Breast epithelium (tissue), 4 donors: ENCODE data around the gene PPP1R3G. TPM values are rescaled to one million over a fixed set of nuclear protein-coding genes. Genes with fewer than 3 reads are reported as not detected.
A peak's percentile ranks its signal among the peaks of the same experiment; 100 is the strongest.

Experiments
- DNase-seq, 2 donors: peaks; one replicate each; pipeline ENCODE4 v3.0.0-alpha.2; 2019; ENCODE audit warnings: low spot score in 2 of 2
- H3K27ac ChIP-seq, 2 donors: fragments of 200-600 bp; sonication (generic) in 1 of 2; one replicate each; pipeline ENCODE4 v1.5.1; 2016 to 2019; ENCODE audit warnings: mild to moderate bottlenecking in 1 of 2
- H3K27me3 ChIP-seq, 2 donors: fragments of 200-600 bp; sonication (generic) in 1 of 2; one replicate each; pipeline versions ENCODE4 v1.5.1 to v1.6.0; 2017 to 2019; ENCODE audit warnings: control low read depth in 1 of 2, mild to moderate bottlenecking in 1 of 2
- H3K36me3 ChIP-seq: fragments of 200-600 bp; one replicate; pipeline ENCODE4 v1.5.1; 2019
- H3K4me1 ChIP-seq, 2 donors: fragments of 200-600 bp; sonication (generic); one replicate each; pipeline ENCODE4 v1.5.1; 2016 to 2019; ENCODE audit warnings: control low read depth in 1 of 2
- H3K4me3 ChIP-seq, 3 donors: fragments of 200-600 bp; sonication (generic); 1 replicate in 2 of 3; 2 replicates in 1 of 3; pipeline ENCODE4 v1.5.1; 2016 to 2019; ENCODE audit warnings: mild to moderate bottlenecking in 3 of 3, moderate library complexity in 2 of 3
- H3K9me3 ChIP-seq, 2 donors: fragments of 200-600 bp; sonication (generic) in 1 of 2; one replicate each; pipeline ENCODE4 v1.5.1; 2016 to 2019; ENCODE audit warnings: control low read depth in 1 of 2
- CTCF ChIP-seq, 3 donors: fragments of 450-650 bp; IDR thresholded peaks; one replicate each; pipeline ENCODE4 v1.5.1; 2016 to 2017; ENCODE audit warnings: antibody characterized with exemption in 3 of 3, mild to moderate bottlenecking in 3 of 3, moderate library complexity in 3 of 3
- POLR2A ChIP-seq: fragments of 450-650 bp; IDR thresholded peaks from one replicate; pipeline ENCODE4 v1.6.1; 2016; ENCODE audit warnings: antibody characterized with exemption, mild to moderate bottlenecking, moderate library complexity
- POLR2AphosphoS5 ChIP-seq, 3 donors: sonication (generic); formaldehyde crosslinking; IDR thresholded peaks; one replicate each; pipeline ENCODE4 v1.6.1; 2017; ENCODE audit warnings: antibody characterized with exemption in 3 of 3
- intact Hi-C: fragments of 100-400 bp; cut with DNase I; formaldehyde crosslinking; loops from one replicate; pipeline ENCODE4 v1.15.1; 2023; ENCODE audit warnings: low total_unique reads
- total RNA-seq, 3 donors: library from RNA; depleted of rRNA; stranded (reverse); fragments of >200 nt; gene quantifications; one replicate each; pipeline ENCODE4 v1.1.0, GENCODE V29; 2016

Gene PPP1R3G
- total RNA-seq, 3 donors from 2014 or later = 1.2 to 3.2 (median 1.6) TPM

DNA sequence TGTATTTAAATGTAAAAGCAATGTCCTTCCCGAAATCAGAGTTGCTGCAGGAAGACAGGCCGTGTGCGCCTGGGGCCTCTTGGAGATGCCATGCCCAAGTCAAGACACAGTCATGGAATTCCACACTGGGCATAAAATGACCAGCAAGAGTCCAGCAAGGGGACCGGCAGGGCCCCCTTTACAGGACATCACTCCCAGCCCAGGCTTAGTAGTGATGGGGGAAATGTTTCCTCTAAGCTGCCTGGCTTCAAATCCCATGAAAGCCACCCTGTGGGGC, 1.9 kb upstream of the PPP1R3G start:
- Histone ChIP-seq H3K4me1 (peaks cover 0 to 6% of the 10 kb centered on the region in 2 donors), H3K27me3 (no peaks in the 10 kb centered on the region), H3K4me3 (no peak overlapping the region), H3K36me3 (no peaks in the 10 kb centered on the region), H3K27ac (peak overlapping the region in 1 of 2 donors; percentile 94), H3K9me3 (no peaks in the 10 kb centered on the region)
- intact Hi-C loops = no loop called here
- DNase-seq = no peak
- TF ChIP-seq CTCF (IDR thresholded peaks at IDR 0.05) (no peak), POLR2AphosphoS5 (IDR thresholded peaks at IDR 0.05) (no peak), POLR2A (no peak)

- Histone ChIP-seq H3K4me3 (peak overlapping the region; percentile 67 to 90 (median 68)), H3K27ac (peak overlapping the region; percentile 67 to 94), H3K36me3 (no peaks in the 10 kb centered on the region), H3K4me1 (peaks cover 0 to 6% of the 10 kb centered on the region in 2 donors), H3K9me3 (no peaks in the 10 kb centered on the region), H3K27me3 (no peaks in the 10 kb centered on the region)
- DNase-seq = no peak
- intact Hi-C loops = no loop called here
- TF ChIP-seq POLR2AphosphoS5 (IDR thresholded peaks at IDR 0.05) (no peak), POLR2A (no peak)
Observed at GRCh38 chr6:5083813-5084359, 1.3 kb upstream of the PPP1R3G start.

GRCh38 chr6:5084360-5084780, 771 bp upstream of the PPP1R3G start:
- no peaks in the 10 kb centered on the region for H3K36me3 ChIP-seq
- peak overlapping the region; percentile 67 to 90 (median 68) for H3K4me3 ChIP-seq
- TF ChIP-seq POLR2AphosphoS5 (IDR thresholded peaks at IDR 0.05) = peak in 1 of 3 donors; percentile 12
- no peak for TF ChIP-seq CTCF (IDR thresholded peaks at IDR 0.05)
- no peak for TF ChIP-seq POLR2A
- peaks cover 0 to 6% of the 10 kb centered on the region in 2 donors for H3K4me1 ChIP-seq
- intact Hi-C loops = no loop called here
- no peaks in the 10 kb centered on the region for H3K9me3 ChIP-seq
- H3K27ac ChIP-seq = peak overlapping the region; percentile 67 to 94
- no peak for DNase-seq
- H3K27me3 ChIP-seq = no peaks in the 10 kb centered on the region

DNA sequence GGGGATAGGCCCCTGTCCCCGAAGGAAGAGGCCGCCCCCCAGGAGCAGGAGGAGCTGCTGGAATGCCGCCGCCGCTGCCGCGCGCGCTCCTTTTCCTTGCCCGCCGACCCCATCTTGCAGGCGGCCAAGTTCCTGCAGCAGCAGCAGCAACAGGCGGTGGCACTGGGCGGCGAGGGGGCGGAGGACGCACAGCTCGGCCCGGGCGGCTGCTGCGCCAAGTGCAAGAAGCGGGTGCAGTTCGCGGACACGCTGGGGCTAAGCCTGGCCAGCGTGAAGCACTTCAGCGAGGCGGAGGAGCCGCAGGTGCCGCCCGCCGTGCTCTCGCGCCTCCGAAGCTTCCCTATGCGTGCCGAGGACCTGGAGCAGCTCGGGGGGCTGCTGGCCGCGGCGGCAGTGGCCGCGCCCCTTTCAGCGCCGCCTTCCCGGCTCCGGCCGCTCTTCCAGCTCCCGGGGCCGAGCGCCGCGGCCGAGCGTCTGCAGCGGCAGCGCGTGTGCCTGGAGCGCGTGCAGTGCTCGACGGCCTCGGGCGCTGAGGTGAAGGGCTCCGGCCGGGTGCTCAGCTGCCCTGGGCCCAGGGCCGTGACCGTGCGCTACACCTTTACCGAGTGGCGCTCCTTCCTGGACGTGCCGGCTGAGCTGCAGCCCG, 630 bp downstream of the PPP1R3G start:
- DNase-seq = no peak
- H3K36me3 ChIP-seq = no peaks in the 10 kb centered on the region
- H3K27me3 ChIP-seq = no peaks in the 10 kb centered on the region
- H3K4me1 ChIP-seq = peaks cover 0 to 6% of the 10 kb centered on the region in 2 donors
- no peak for TF ChIP-seq POLR2A
- TF ChIP-seq POLR2AphosphoS5 (IDR thresholded peaks at IDR 0.05) = no peak
- peak overlapping the region; percentile 67 to 90 (median 68) for H3K4me3 ChIP-seq
- H3K9me3 ChIP-seq = no peaks in the 10 kb centered on the region
- intact Hi-C loops = no loop called here
- peak overlapping the region; percentile 67 to 94 for H3K27ac ChIP-seq

GRCh38 chr6:5086294-5086890, 1.3 kb downstream of the PPP1R3G start:
- TF ChIP-seq POLR2AphosphoS5 (IDR thresholded peaks at IDR 0.05) = no peak
- no peak for TF ChIP-seq POLR2A
- no peak for TF ChIP-seq CTCF (IDR thresholded peaks at IDR 0.05)
- Histone ChIP-seq H3K27me3 (no peaks in the 10 kb centered on the region), H3K27ac (peak overlapping the region in 1 of 2 donors; percentile 94), H3K9me3 (no peaks in the 10 kb centered on the region), H3K4me1 (peaks cover 0 to 6% of the 10 kb centered on the region in 2 donors), H3K36me3 (no peaks in the 10 kb centered on the region), H3K4me3 (peak overlapping the region; percentile 67 to 90 (median 68))
- intact Hi-C loops = no loop called here
- no peak for DNase-seq

DNA sequence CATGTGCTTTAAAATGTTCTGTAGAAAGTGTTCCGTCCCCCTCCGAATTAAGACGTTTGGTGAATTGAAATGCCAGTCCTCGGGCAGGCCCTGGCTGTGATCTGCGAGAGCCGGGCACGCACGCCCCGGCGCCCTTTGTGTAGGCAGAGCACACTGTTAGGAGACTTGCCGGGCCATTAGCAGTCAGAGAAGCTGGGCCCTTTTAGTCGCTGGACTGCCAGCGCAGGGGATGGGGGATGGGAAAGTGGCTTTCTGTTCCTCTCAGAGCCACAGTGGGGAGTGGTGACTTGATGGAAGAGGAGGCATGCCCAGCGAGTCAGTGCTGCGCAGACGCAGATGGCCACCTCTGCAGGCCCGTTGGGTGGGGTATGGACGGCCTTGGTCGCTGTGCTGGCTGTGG, 2.2 kb downstream of the PPP1R3G start:
- H3K27ac ChIP-seq = no peak overlapping the region
- peaks cover 0 to 6% of the 10 kb centered on the region in 2 donors for H3K4me1 ChIP-seq
- H3K4me3 ChIP-seq = no peak overlapping the region
- no peaks in the 10 kb centered on the region for H3K27me3 ChIP-seq
- DNase-seq = no peak
- H3K9me3 ChIP-seq = no peaks in the 10 kb centered on the region
- H3K36me3 ChIP-seq = no peaks in the 10 kb centered on the region
- intact Hi-C loops = no loop called here
- TF ChIP-seq CTCF (IDR thresholded peaks at IDR 0.05) = no peak
- no peak for TF ChIP-seq POLR2A
- TF ChIP-seq POLR2AphosphoS5 (IDR thresholded peaks at IDR 0.05) = no peak
